Neural cell (in vitro differentiated cells): Measurements from ENCODE around the gene EPHA2. TPM values are rescaled to one million over a fixed set of nuclear protein-coding genes. Genes with fewer than 3 reads are reported as not detected.

Experiments
- H2AFZ ChIP-seq: fragments of 200-600, 300-800 bp; sonication (generic), shearing (Covaris generic); 2 replicates; pipeline ENCODE4 v1.6.0; 2014; ENCODE audit warnings: low read depth, mild to moderate bottlenecking, antibody characterized with exemption, low read length, moderate library complexity
- H3F3A ChIP-seq: fragments of 200-600 bp; shearing (Covaris generic); 2 replicates; pipeline ENCODE4 v1.6.1; 2016; ENCODE audit warnings: mild to moderate bottlenecking, moderate library complexity, mixed read lengths, antibody characterized with exemption, low read length; ENCODE audit not compliant: insufficient read depth, poor library complexity, severe bottlenecking
- H3K27ac ChIP-seq: fragments of 200-600, 300-800 bp; sonication (generic), shearing (Covaris generic); 2 replicates; pipeline ENCODE4 v1.5.1; 2014; ENCODE audit warnings: mild to moderate bottlenecking, low read length, moderate library complexity
- H3K27me3 ChIP-seq: fragments of 300-800, 200-600 bp; sonication (generic), shearing (Covaris generic); 2 replicates; pipeline ENCODE4 v1.6.0; 2014; ENCODE audit warnings: mild to moderate bottlenecking, low read depth, low read length, moderate library complexity; ENCODE audit not compliant: insufficient read depth
- H3K36me3 ChIP-seq: fragments of 300-800, 200-600 bp; sonication (generic), shearing (Covaris generic); 2 replicates; pipeline ENCODE4 v1.5.1; 2014; ENCODE audit warnings: mild to moderate bottlenecking, antibody characterized with exemption, low read length, moderate library complexity; ENCODE audit not compliant: insufficient read depth
- H3K4me2 ChIP-seq: fragments of 300-800, 200-600 bp; sonication (generic), shearing (Covaris generic); 2 replicates; pipeline ENCODE4 v1.6.0; 2014; ENCODE audit warnings: mild to moderate bottlenecking, low read length
- H3K4me3 ChIP-seq: fragments of 300-800, 200-600 bp; sonication (generic), shearing (Covaris generic); 2 replicates; pipeline ENCODE4 v1.5.1; 2014; ENCODE audit warnings: mild to moderate bottlenecking, low read length, moderate library complexity
- H3K79me2 ChIP-seq: fragments of 200-600 bp; shearing (Covaris generic); replicated peaks from 2 replicates; pipeline ENCODE4 v1.6.0; 2014; ENCODE audit warnings: mild to moderate bottlenecking, low read length, moderate library complexity; ENCODE audit not compliant: insufficient read depth
- H3K9ac ChIP-seq: fragments of 300-800, 200-600 bp; sonication (generic), shearing (Covaris generic); 2 replicates; pipeline ENCODE4 v1.6.1; 2016; ENCODE audit warnings: mild to moderate bottlenecking, low read length, mixed read lengths
- H3K9me2 ChIP-seq: fragments of 200-600 bp; shearing (Covaris generic); 2 replicates; pipeline ENCODE4 v1.6.1; 2016; ENCODE audit warnings: mild to moderate bottlenecking, low read length, mixed read lengths; ENCODE audit not compliant: insufficient read depth
- H3K9me3 ChIP-seq: fragments of 200-600, 300-800 bp; sonication (generic), shearing (Covaris generic); 2 replicates; pipeline ENCODE4 v1.6.1; 2016; ENCODE audit warnings: mild to moderate bottlenecking, mixed run types, low read length, moderate library complexity, mixed read lengths
- H4K20me1 ChIP-seq: fragments of 200-600 bp; shearing (Covaris generic); 2 replicates; pipeline ENCODE4 v1.6.1; 2016; ENCODE audit warnings: mild to moderate bottlenecking, mixed run types; ENCODE audit not compliant: insufficient read depth
- EP300 ChIP-seq: fragments of 450-650 bp; conservative IDR thresholded peaks from 2 replicates; pipeline ENCODE4 v1.6.1; 2014; ENCODE audit warnings: antibody characterized with exemption, mild to moderate bottlenecking, moderate library complexity; ENCODE audit not compliant: poor library complexity, severe bottlenecking
- EZH2 ChIP-seq: fragments of 200-600, 300-800 bp; shearing (Covaris generic), sonication (generic); IDR thresholded peaks from 2 replicates; pipeline ENCODE4 v1.6.1; 2014; ENCODE audit warnings: antibody characterized with exemption, low read length, borderline replicate concordance, mild to moderate bottlenecking; ENCODE audit not compliant: insufficient read depth, poor library complexity, severe bottlenecking
- MXI1 ChIP-seq: fragments of 450-650 bp; conservative IDR thresholded peaks from 2 replicates; pipeline ENCODE4 v1.6.1; 2014; ENCODE audit warnings: antibody characterized with exemption, mild to moderate bottlenecking; ENCODE audit not compliant: poor library complexity, severe bottlenecking
- POLR2AphosphoS5 ChIP-seq: IDR thresholded peaks from 2 replicates; pipeline ENCODE4 v1.6.1; 2012
- RAD21 ChIP-seq: fragments of 450-650 bp; conservative IDR thresholded peaks from 2 replicates; pipeline ENCODE4 v1.6.1; 2014; ENCODE audit warnings: antibody characterized with exemption, mild to moderate bottlenecking, moderate library complexity
- SMC3 ChIP-seq: fragments of 450-650 bp; conservative IDR thresholded peaks from 2 replicates; pipeline ENCODE4 v1.6.1; 2014; ENCODE audit warnings: antibody characterized with exemption, mild to moderate bottlenecking, moderate library complexity; ENCODE audit not compliant: poor library complexity
- TAF1 ChIP-seq: IDR thresholded peaks from 2 replicates; pipeline ENCODE4 v1.6.1; 2012; ENCODE audit warnings: low read depth
- polyA plus RNA-seq: library from polyadenylated mRNA; depleted of rRNA; stranded (reverse); fragments of >200 nt; gene quantifications from 2 replicates; pipeline ENCODE4 v1.2.3, GENCODE V29; 2014
- TF ChIP-seq, protein P1 (sequence below): fragments of 450-650 bp; IDR thresholded peaks from 2 replicates; pipeline ENCODE4 v1.5.1; 2014; ENCODE audit warnings: antibody characterized with exemption, mild to moderate bottlenecking, moderate library complexity; ENCODE audit not compliant: poor library complexity, severe bottlenecking
- TF ChIP-seq, protein P2 (sequence below): IDR thresholded peaks from 2 replicates; pipeline ENCODE4 v1.6.1; 2012; ENCODE audit warnings: borderline replicate concordance

Gene EPHA2
- polyA plus RNA-seq, 1 donor from 2014 or later = 0.63 TPM

GRCh38 chr1:16199700-16200099, 43.8 kb upstream of the EPHA2 start:
- Histone ChIP-seq H3K27ac (no peak overlapping the region), H3K27me3 (no peaks in the 10 kb centered on the region), H4K20me1 (no peaks in the 10 kb centered on the region), H3K79me2 (no peaks in the 10 kb centered on the region), H3K4me3 (no peak overlapping the region), H2AFZ (no peak overlapping the region), H3K9ac (no peak overlapping the region), H3K9me2 (no peaks in the 10 kb centered on the region), H3K4me2 (no peak overlapping the region), H3K9me3 (no peaks in the 10 kb centered on the region), H3K36me3 (no peaks in the 10 kb centered on the region), H3F3A (no peaks in the 10 kb centered on the region)
- no peak for TF ChIP-seq MXI1
- TF ChIP-seq, protein P1, sequence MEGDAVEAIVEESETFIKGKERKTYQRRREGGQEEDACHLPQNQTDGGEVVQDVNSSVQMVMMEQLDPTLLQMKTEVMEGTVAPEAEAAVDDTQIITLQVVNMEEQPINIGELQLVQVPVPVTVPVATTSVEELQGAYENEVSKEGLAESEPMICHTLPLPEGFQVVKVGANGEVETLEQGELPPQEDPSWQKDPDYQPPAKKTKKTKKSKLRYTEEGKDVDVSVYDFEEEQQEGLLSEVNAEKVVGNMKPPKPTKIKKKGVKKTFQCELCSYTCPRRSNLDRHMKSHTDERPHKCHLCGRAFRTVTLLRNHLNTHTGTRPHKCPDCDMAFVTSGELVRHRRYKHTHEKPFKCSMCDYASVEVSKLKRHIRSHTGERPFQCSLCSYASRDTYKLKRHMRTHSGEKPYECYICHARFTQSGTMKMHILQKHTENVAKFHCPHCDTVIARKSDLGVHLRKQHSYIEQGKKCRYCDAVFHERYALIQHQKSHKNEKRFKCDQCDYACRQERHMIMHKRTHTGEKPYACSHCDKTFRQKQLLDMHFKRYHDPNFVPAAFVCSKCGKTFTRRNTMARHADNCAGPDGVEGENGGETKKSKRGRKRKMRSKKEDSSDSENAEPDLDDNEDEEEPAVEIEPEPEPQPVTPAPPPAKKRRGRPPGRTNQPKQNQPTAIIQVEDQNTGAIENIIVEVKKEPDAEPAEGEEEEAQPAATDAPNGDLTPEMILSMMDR = no peak
- no peak for TF ChIP-seq EP300
- TF ChIP-seq TAF1 = no peak
- TF ChIP-seq POLR2AphosphoS5 = no peak
- no peak for TF ChIP-seq SMC3
- no peak for TF ChIP-seq EZH2
- no peak for TF ChIP-seq RAD21
- TF ChIP-seq, protein P2, sequence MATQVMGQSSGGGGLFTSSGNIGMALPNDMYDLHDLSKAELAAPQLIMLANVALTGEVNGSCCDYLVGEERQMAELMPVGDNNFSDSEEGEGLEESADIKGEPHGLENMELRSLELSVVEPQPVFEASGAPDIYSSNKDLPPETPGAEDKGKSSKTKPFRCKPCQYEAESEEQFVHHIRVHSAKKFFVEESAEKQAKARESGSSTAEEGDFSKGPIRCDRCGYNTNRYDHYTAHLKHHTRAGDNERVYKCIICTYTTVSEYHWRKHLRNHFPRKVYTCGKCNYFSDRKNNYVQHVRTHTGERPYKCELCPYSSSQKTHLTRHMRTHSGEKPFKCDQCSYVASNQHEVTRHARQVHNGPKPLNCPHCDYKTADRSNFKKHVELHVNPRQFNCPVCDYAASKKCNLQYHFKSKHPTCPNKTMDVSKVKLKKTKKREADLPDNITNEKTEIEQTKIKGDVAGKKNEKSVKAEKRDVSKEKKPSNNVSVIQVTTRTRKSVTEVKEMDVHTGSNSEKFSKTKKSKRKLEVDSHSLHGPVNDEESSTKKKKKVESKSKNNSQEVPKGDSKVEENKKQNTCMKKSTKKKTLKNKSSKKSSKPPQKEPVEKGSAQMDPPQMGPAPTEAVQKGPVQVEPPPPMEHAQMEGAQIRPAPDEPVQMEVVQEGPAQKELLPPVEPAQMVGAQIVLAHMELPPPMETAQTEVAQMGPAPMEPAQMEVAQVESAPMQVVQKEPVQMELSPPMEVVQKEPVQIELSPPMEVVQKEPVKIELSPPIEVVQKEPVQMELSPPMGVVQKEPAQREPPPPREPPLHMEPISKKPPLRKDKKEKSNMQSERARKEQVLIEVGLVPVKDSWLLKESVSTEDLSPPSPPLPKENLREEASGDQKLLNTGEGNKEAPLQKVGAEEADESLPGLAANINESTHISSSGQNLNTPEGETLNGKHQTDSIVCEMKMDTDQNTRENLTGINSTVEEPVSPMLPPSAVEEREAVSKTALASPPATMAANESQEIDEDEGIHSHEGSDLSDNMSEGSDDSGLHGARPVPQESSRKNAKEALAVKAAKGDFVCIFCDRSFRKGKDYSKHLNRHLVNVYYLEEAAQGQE = no peak

DNA sequence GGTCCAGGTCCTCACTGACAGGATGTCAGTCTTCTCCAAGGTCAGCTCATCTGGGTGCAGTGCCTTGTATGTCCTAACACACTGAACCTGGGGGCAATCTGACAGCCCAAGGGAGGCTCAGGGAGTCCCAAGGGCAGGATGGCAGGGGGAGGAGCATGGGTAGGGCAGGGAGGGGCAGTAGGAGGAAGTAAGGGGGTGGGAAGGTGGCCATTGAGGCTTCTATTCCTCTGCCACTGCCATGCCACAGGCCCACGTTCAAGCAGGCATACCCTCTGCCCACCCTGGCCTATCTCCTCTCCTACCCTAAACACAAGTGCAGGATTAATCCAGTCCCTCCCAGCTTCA, 43.3 kb upstream of the EPHA2 start:
- Histone ChIP-seq H3K36me3 (no peaks in the 10 kb centered on the region), H3K79me2 (no peaks in the 10 kb centered on the region), H3K27ac (no peak overlapping the region), H3F3A (no peaks in the 10 kb centered on the region), H3K4me3 (no peak overlapping the region), H4K20me1 (no peaks in the 10 kb centered on the region), H2AFZ (no peak overlapping the region), H3K9me2 (no peaks in the 10 kb centered on the region), H3K9me3 (no peaks in the 10 kb centered on the region), H3K9ac (no peak overlapping the region), H3K4me2 (no peak overlapping the region), H3K27me3 (no peaks in the 10 kb centered on the region)
- TF ChIP-seq, protein P1 = no peak
- TF ChIP-seq MXI1 = no peak
- no peak for TF ChIP-seq TAF1
- TF ChIP-seq SMC3 = no peak
- TF ChIP-seq POLR2AphosphoS5 = no peak
- TF ChIP-seq, protein P2 = no peak
- no peak for TF ChIP-seq EP300
- no peak for TF ChIP-seq RAD21
- TF ChIP-seq EZH2 = no peak
